H9 (cell line): ENCODE results near the gene ATP1A3. TPM values are rescaled to one million over a fixed set of nuclear protein-coding genes. Genes with fewer than 3 reads are reported as not detected.

Source experiments
- DNase-seq: peaks from one replicate; pipeline ENCODE4 v3.0.0-alpha.2; 2017
- H2AFZ ChIP-seq: one replicate; pipeline ENCODE4 v1.6.1; 2013; ENCODE audit warnings: mild to moderate bottlenecking, low read length, control low read depth, moderate library complexity
- H2AK5ac ChIP-seq: 2 replicates; pipeline ENCODE4 v1.6.1; 2013; ENCODE audit warnings: low read length, control low read depth, mixed read lengths; ENCODE audit not compliant: insufficient read length
- H2BK120ac ChIP-seq: one replicate; pipeline ENCODE4 v1.6.1; 2013; ENCODE audit warnings: low read depth, mild to moderate bottlenecking, low read length, control low read depth, inconsistent platforms; ENCODE audit not compliant: poor library complexity, severe bottlenecking
- H2BK12ac ChIP-seq: 2 replicates; pipeline ENCODE4 v1.6.1; 2013; ENCODE audit warnings: low read length, control low read depth, mixed read lengths, low read depth; ENCODE audit not compliant: insufficient read length
- H2BK15ac ChIP-seq: 2 replicates; pipeline ENCODE4 v1.6.1; 2013; ENCODE audit warnings: low read depth, low read length, control low read depth
- H2BK20ac ChIP-seq: one replicate; pipeline ENCODE4 v1.6.1; 2013; ENCODE audit warnings: low read depth, mild to moderate bottlenecking, low read length, control low read depth, inconsistent platforms; ENCODE audit not compliant: poor library complexity, severe bottlenecking
- H2BK5ac ChIP-seq: 2 replicates; pipeline ENCODE4 v1.6.1; 2013; ENCODE audit warnings: low read length, control low read depth, mixed read lengths; ENCODE audit not compliant: insufficient read length
- H3K14ac ChIP-seq: 2 replicates; pipeline ENCODE4 v1.6.1; 2013; ENCODE audit warnings: low read length, control low read depth; ENCODE audit not compliant: insufficient read depth
- H3K18ac ChIP-seq: 2 replicates; pipeline ENCODE4 v1.6.1; 2013; ENCODE audit warnings: low read depth, mild to moderate bottlenecking, mixed read lengths, low read length, control low read depth; ENCODE audit not compliant: insufficient read length
- H3K23ac ChIP-seq: 2 replicates; pipeline ENCODE4 v1.6.1; 2013; ENCODE audit warnings: low read length, control low read depth, mixed read lengths, low read depth; ENCODE audit not compliant: insufficient read length
- H3K23me2 ChIP-seq: 2 replicates; pipeline ENCODE4 v1.6.1; 2013; ENCODE audit warnings: low read depth, mild to moderate bottlenecking, mixed read lengths, low read length, control low read depth; ENCODE audit not compliant: insufficient read length, poor library complexity, severe bottlenecking
- H3K27ac ChIP-seq: 2 replicates; pipeline ENCODE4 v1.5.1; 2013; ENCODE audit warnings: low read length, control low read depth, mixed read lengths, low read depth; ENCODE audit not compliant: insufficient read length
- H3K27me3 ChIP-seq: 2 replicates; pipeline ENCODE4 v1.6.1; 2013; ENCODE audit warnings: low read length, control low read depth, inconsistent platforms; ENCODE audit not compliant: insufficient read depth
- H3K4ac ChIP-seq: 2 replicates; pipeline ENCODE4 v1.6.1; 2013; ENCODE audit warnings: low read depth, mild to moderate bottlenecking, control low read depth, inconsistent platforms, low read length, moderate library complexity
- H3K4me1 ChIP-seq: 2 replicates; pipeline ENCODE4 v1.6.1; 2013; ENCODE audit warnings: low read length, control low read depth, inconsistent platforms; ENCODE audit not compliant: insufficient read depth
- H3K4me2 ChIP-seq: 2 replicates; pipeline ENCODE4 v1.6.1; 2013; ENCODE audit warnings: low read length, control low read depth, mixed read lengths; ENCODE audit not compliant: insufficient read length, insufficient read depth
- H3K56ac ChIP-seq: 2 replicates; pipeline ENCODE4 v1.6.1; 2013; ENCODE audit warnings: low read depth, mild to moderate bottlenecking, mixed read lengths, low read length, control low read depth; ENCODE audit not compliant: insufficient read length
- H3K79me1 ChIP-seq: 2 replicates; pipeline ENCODE4 v1.6.1; 2013; ENCODE audit warnings: low read depth, mild to moderate bottlenecking, moderate library complexity, low read length, control low read depth, inconsistent platforms; ENCODE audit not compliant: insufficient read depth, poor library complexity, severe bottlenecking
- H3K79me2 ChIP-seq: 2 replicates; pipeline ENCODE4 v1.6.1; 2013; ENCODE audit warnings: low read length, control low read depth, inconsistent platforms; ENCODE audit not compliant: insufficient read depth
- H3K9ac ChIP-seq: 2 replicates; pipeline ENCODE4 v1.6.1; 2013; ENCODE audit warnings: low read length, control low read depth, mixed read lengths; ENCODE audit not compliant: insufficient read length; ENCODE audit errors: extremely low read depth
- H3K9me3 ChIP-seq: one replicate; pipeline ENCODE4 v1.6.1; 2013; ENCODE audit warnings: low read depth, low read length, inconsistent platforms; ENCODE audit not compliant: control insufficient read depth
- H3T11ph ChIP-seq: one replicate; pipeline ENCODE4 v1.6.1; 2013; ENCODE audit warnings: mild to moderate bottlenecking, low read length, control low read depth, inconsistent platforms
- H4K20me1 ChIP-seq: one replicate; pipeline ENCODE4 v1.6.1; 2013; ENCODE audit not compliant: control insufficient read depth, insufficient read length, insufficient read depth
- H4K5ac ChIP-seq: 2 replicates; pipeline ENCODE4 v1.6.1; 2013; ENCODE audit warnings: low read depth, mild to moderate bottlenecking, mixed read lengths, low read length, control low read depth; ENCODE audit not compliant: insufficient read length
- H4K8ac ChIP-seq: replicated peaks from 2 replicates; pipeline ENCODE4 v1.6.1; 2013; ENCODE audit warnings: low read length, control low read depth, mixed read lengths, low read depth; ENCODE audit not compliant: insufficient read length
- H4K91ac ChIP-seq: 2 replicates; pipeline ENCODE4 v1.6.1; 2013; ENCODE audit warnings: low read depth, mild to moderate bottlenecking, moderate library complexity, mixed read lengths, low read length, control low read depth; ENCODE audit not compliant: insufficient read length
- H3K27ac Mint-ChIP-seq, 3 experiments: 2 replicates in 2 of 3; 3 replicates in 1 of 3; pipeline ENCODE4 v1.8.0; 2020 to 2021; ENCODE audit warnings: mixed read lengths in 3 of 3, mild to moderate bottlenecking in 1 of 3, moderate library complexity in 1 of 3
- H3K27me3 Mint-ChIP-seq: 2 replicates; pipeline ENCODE4 v1.8.0; 2021; ENCODE audit warnings: low read depth, mild to moderate bottlenecking, moderate library complexity, mixed read lengths
- H3K36me3 Mint-ChIP-seq, 3 experiments: 2 replicates in 2 of 3; 3 replicates in 1 of 3; pipeline ENCODE4 v1.8.0; 2020 to 2021; ENCODE audit warnings: low read depth in 3 of 3, mixed read lengths in 3 of 3; ENCODE audit not compliant: insufficient read depth in 1 of 3
- H3K4me1 Mint-ChIP-seq, 2 experiments: 2 replicates each; pipeline ENCODE4 v1.8.0; 2020; ENCODE audit warnings: mixed read lengths in 2 of 2
- H3K4me3 Mint-ChIP-seq, 2 experiments: 2 replicates in 1 of 2; 3 replicates in 1 of 2; pipeline ENCODE4 v1.8.0; 2020 to 2021; ENCODE audit warnings: mild to moderate bottlenecking in 2 of 2, mixed read lengths in 2 of 2, moderate library complexity in 1 of 2
- H3K9me3 Mint-ChIP-seq, 2 experiments: 2 replicates in 1 of 2; 3 replicates in 1 of 2; pipeline ENCODE4 v1.8.0; 2020; ENCODE audit warnings: mild to moderate bottlenecking in 2 of 2, mixed read lengths in 2 of 2, moderate library complexity in 1 of 2
- WGBS: extraction: QIAGEN DNeasy Blood & Tissue Kit; methylation state at CpG from one replicate; pipeline ENCODE4 v1.1.7; 2013; ENCODE audit warnings: missing lambda C conversion rate, low lambda C conversion rate, mixed read lengths; ENCODE audit not compliant: insufficient read length; ENCODE audit errors: extremely low coverage; 5-methylcytosine and 5-hydroxymethylcytosine counted together
- total RNA-seq: library from RNA; stranded (reverse); gene quantifications from 2 replicates; pipeline ENCODE4 v1.2.1, GENCODE V29; 2021
- TF ChIP-seq, protein P1 (sequence below): fragments of 200-600 bp; sonication (generic); conservative IDR thresholded peaks from 3 replicates; pipeline ENCODE4 v1.8.0; 2021; ENCODE audit warnings: antibody characterized with exemption, mild to moderate bottlenecking

ATP1A3 gene
- total RNA-seq, 1 experiment from 2014 or later: 11.6 TPM

GRCh38 chr19:41918095-41918494 is 75.9 kb downstream of the ATP1A3 start:
- Histone ChIP-seq H3K23me2 (peaks cover 2% of the 10 kb centered on the region), H2AK5ac (no peak overlapping the region), H3K4me1 (no peaks in the 10 kb centered on the region; the same call in 1 of the 2 replicates), H2BK5ac (no peak overlapping the region), H3K4ac (no peak overlapping the region), H3K9ac (no peak overlapping the region), H3K27ac (no peak overlapping the region), H3K14ac (no peak overlapping the region), H3K4me2 (no peak overlapping the region), H4K91ac (no peak overlapping the region), H4K5ac (no peak overlapping the region), H3K23ac (no peak overlapping the region), H3K27me3 (peaks cover 93% of the 10 kb centered on the region), H3K79me2 (no peaks in the 10 kb centered on the region), H2BK15ac (no peak overlapping the region), H3K18ac (no peak overlapping the region), H3K56ac (no peak overlapping the region), H2BK20ac (no peak overlapping the region), H3T11ph (no peak overlapping the region), H4K8ac (no peak overlapping the region), H4K20me1 (peaks cover 5% of the 10 kb centered on the region), H3K79me1 (no peaks in the 10 kb centered on the region), H2AFZ (no peak overlapping the region), H3K9me3 (no peaks in the 10 kb centered on the region), H2BK120ac (no peak overlapping the region), H2BK12ac (no peak overlapping the region)
- TF ChIP-seq, protein P1, sequence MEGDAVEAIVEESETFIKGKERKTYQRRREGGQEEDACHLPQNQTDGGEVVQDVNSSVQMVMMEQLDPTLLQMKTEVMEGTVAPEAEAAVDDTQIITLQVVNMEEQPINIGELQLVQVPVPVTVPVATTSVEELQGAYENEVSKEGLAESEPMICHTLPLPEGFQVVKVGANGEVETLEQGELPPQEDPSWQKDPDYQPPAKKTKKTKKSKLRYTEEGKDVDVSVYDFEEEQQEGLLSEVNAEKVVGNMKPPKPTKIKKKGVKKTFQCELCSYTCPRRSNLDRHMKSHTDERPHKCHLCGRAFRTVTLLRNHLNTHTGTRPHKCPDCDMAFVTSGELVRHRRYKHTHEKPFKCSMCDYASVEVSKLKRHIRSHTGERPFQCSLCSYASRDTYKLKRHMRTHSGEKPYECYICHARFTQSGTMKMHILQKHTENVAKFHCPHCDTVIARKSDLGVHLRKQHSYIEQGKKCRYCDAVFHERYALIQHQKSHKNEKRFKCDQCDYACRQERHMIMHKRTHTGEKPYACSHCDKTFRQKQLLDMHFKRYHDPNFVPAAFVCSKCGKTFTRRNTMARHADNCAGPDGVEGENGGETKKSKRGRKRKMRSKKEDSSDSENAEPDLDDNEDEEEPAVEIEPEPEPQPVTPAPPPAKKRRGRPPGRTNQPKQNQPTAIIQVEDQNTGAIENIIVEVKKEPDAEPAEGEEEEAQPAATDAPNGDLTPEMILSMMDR: no peak
- H3K4me1 Mint-ChIP-seq: peaks cover 0 to 14% of the 10 kb centered on the region in 2 experiments; a peak in 2 of 4 replicates
- H3K27me3 Mint-ChIP-seq: peaks cover 12% of the 10 kb centered on the region
- H3K4me3 Mint-ChIP-seq: no peak overlapping the region
- WGBS: 100% methylated on average over 3 of the region's 6 CpGs
- no peaks in the 10 kb centered on the region for H3K36me3 Mint-ChIP-seq
- DNase-seq: no peak
- no peaks in the 10 kb centered on the region for H3K9me3 Mint-ChIP-seq
- no peak overlapping the region for H3K27ac Mint-ChIP-seq
